ENCODE data around the gene MLLT3. TPM values are rescaled to one million over a fixed set of nuclear protein-coding genes. Genes with fewer than 3 reads are reported as not detected.

MLLT3 gene
- total RNA-seq, 1 donor from 2014 or later = 35.1 TPM

GRCh38 chr9:20382460-20383071 is 239.7 kb downstream of the MLLT3 start:
- H3K4me3 ChIP-seq (ENCODE audit: insufficient read depth, low read depth, low read length) = no peak overlapping the region
- H3K27me3 Mint-ChIP-seq (ENCODE audit: low read depth, unreplicated experiment) = no peaks in the 10 kb centered on the region

GRCh38 chr9:20380546-20380945 is 241.8 kb downstream of the MLLT3 start:
- H2AFZ ChIP-seq (ENCODE audit: low read depth, low read length) = no peak overlapping the region
- Mint-ChIP-seq H3K4me3 (ENCODE audit: unreplicated experiment) (no peak overlapping the region), H3K4me1 (ENCODE audit: low read depth, unreplicated experiment) (peaks cover 7% of the 10 kb centered on the region), H3K27ac (ENCODE audit: unreplicated experiment) (no peak overlapping the region), H3K27me3 (ENCODE audit: low read depth, unreplicated experiment) (no peaks in the 10 kb centered on the region), H3K9me3 (ENCODE audit: unreplicated experiment) (no peaks in the 10 kb centered on the region), H3K36me3 (ENCODE audit: low read depth, unreplicated experiment) (no peaks in the 10 kb centered on the region)
- H3K27me3 ChIP-seq (ENCODE audit: insufficient read depth, low read length) = no peaks in the 10 kb centered on the region
- DNase-seq (ENCODE audit: low read depth) (no peak), FAIRE-seq (no peak)
- no peaks in the 10 kb centered on the region for H4K20me1 ChIP-seq (ENCODE audit: insufficient read depth, low read length)
- H3K4me3 ChIP-seq (ENCODE audit: insufficient read depth, low read depth, low read length) = no peak overlapping the region
- no peak overlapping the region for H3K4me2 ChIP-seq (ENCODE audit: low read length)
- no peak for TF ChIP-seq EZH2 (IDR thresholded peaks at IDR 0.05; ENCODE audit: insufficient read depth, low read length)
- H3K79me2 ChIP-seq (ENCODE audit: insufficient read depth, low read length) = no peaks in the 10 kb centered on the region
- no peaks in the 10 kb centered on the region for H3K9me3 ChIP-seq (ENCODE audit: insufficient read depth, low read depth, low read length)
- H3K9ac ChIP-seq (ENCODE audit: low read length) = no peak overlapping the region
- H3K27ac ChIP-seq (ENCODE audit: low read depth, low read length) = no peak overlapping the region
- no peaks in the 10 kb centered on the region for H3K4me1 ChIP-seq (ENCODE audit: insufficient read depth, low read length)
- no peaks in the 10 kb centered on the region for H3K36me3 ChIP-seq (ENCODE audit: insufficient read depth, low read length)

More at GRCh38 chr9:20382460-20383071, 239.7 kb downstream of the MLLT3 start:
- H3K4me1 Mint-ChIP-seq (ENCODE audit: low read depth, unreplicated experiment) = peaks cover 7% of the 10 kb centered on the region
- Histone ChIP-seq H3K4me1 (ENCODE audit: insufficient read depth, low read length) (no peaks in the 10 kb centered on the region), H3K9ac (ENCODE audit: low read length) (no peak overlapping the region), H3K36me3 (ENCODE audit: insufficient read depth, low read length) (no peaks in the 10 kb centered on the region), H4K20me1 (ENCODE audit: insufficient read depth, low read length) (no peaks in the 10 kb centered on the region), H3K27me3 (ENCODE audit: insufficient read depth, low read length) (no peaks in the 10 kb centered on the region), H3K9me3 (ENCODE audit: insufficient read depth, low read depth, low read length) (no peaks in the 10 kb centered on the region), H3K4me2 (ENCODE audit: low read length) (no peak overlapping the region), H2AFZ (ENCODE audit: low read depth, low read length) (no peak overlapping the region), H3K27ac (ENCODE audit: low read depth, low read length) (no peak overlapping the region), H3K79me2 (ENCODE audit: insufficient read depth, low read length) (no peaks in the 10 kb centered on the region)
- H3K9me3 Mint-ChIP-seq (ENCODE audit: unreplicated experiment) = no peaks in the 10 kb centered on the region
- no peak for TF ChIP-seq CTCF (IDR thresholded peaks at IDR 0.05; ENCODE audit: insufficient read depth, low read depth, low read length)
- no peak for TF ChIP-seq EZH2 (IDR thresholded peaks at IDR 0.05; ENCODE audit: insufficient read depth, low read length)
- no peak overlapping the region for H3K4me3 Mint-ChIP-seq (ENCODE audit: unreplicated experiment)
- FAIRE-seq (no peak), DNase-seq (ENCODE audit: low read depth) (peak; percentile 51)
- H3K36me3 Mint-ChIP-seq (ENCODE audit: low read depth, unreplicated experiment) = no peaks in the 10 kb centered on the region
- H3K27ac Mint-ChIP-seq (ENCODE audit: unreplicated experiment) = no peak overlapping the region

GRCh38 chr9:20379804-20380225 is 242.5 kb downstream of the MLLT3 start:
- FAIRE-seq = no peak
- TF ChIP-seq CTCF (IDR thresholded peaks at IDR 0.05; ENCODE audit: insufficient read depth, low read depth, low read length) (no peak), EZH2 (IDR thresholded peaks at IDR 0.05; ENCODE audit: insufficient read depth, low read length) (no peak)
- Mint-ChIP-seq H3K27ac (ENCODE audit: unreplicated experiment) (no peak overlapping the region), H3K4me1 (ENCODE audit: low read depth, unreplicated experiment) (peaks cover 7% of the 10 kb centered on the region), H3K9me3 (ENCODE audit: unreplicated experiment) (no peaks in the 10 kb centered on the region), H3K36me3 (ENCODE audit: low read depth, unreplicated experiment) (no peaks in the 10 kb centered on the region), H3K4me3 (ENCODE audit: unreplicated experiment) (no peak overlapping the region), H3K27me3 (ENCODE audit: low read depth, unreplicated experiment) (no peaks in the 10 kb centered on the region)
- H3K79me2 ChIP-seq (ENCODE audit: insufficient read depth, low read length) = no peaks in the 10 kb centered on the region
- H3K4me1 ChIP-seq (ENCODE audit: insufficient read depth, low read length) = no peaks in the 10 kb centered on the region
- H3K27me3 ChIP-seq (ENCODE audit: insufficient read depth, low read length) = no peaks in the 10 kb centered on the region
- no peaks in the 10 kb centered on the region for H3K9me3 ChIP-seq (ENCODE audit: insufficient read depth, low read depth, low read length)
- H3K4me2 ChIP-seq (ENCODE audit: low read length) = no peak overlapping the region
- H4K20me1 ChIP-seq (ENCODE audit: insufficient read depth, low read length) = no peaks in the 10 kb centered on the region
- H2AFZ ChIP-seq (ENCODE audit: low read depth, low read length) = no peak overlapping the region
- H3K27ac ChIP-seq (ENCODE audit: low read depth, low read length) = no peak overlapping the region
- H3K4me3 ChIP-seq (ENCODE audit: insufficient read depth, low read depth, low read length) = no peak overlapping the region
- DNase-seq (ENCODE audit: low read depth) = no peak
- H3K9ac ChIP-seq (ENCODE audit: low read length) = no peak overlapping the region
- no peaks in the 10 kb centered on the region for H3K36me3 ChIP-seq (ENCODE audit: insufficient read depth, low read length)
